ENCODE data around the gene ONECUT2. TPM values are rescaled to one million over a fixed set of nuclear protein-coding genes. Genes with fewer than 3 reads are reported as not detected.

Gene ONECUT2
- total RNA-seq, 4 donors from 2014 or later = 0.07 TPM; not detected in 3

DNA sequence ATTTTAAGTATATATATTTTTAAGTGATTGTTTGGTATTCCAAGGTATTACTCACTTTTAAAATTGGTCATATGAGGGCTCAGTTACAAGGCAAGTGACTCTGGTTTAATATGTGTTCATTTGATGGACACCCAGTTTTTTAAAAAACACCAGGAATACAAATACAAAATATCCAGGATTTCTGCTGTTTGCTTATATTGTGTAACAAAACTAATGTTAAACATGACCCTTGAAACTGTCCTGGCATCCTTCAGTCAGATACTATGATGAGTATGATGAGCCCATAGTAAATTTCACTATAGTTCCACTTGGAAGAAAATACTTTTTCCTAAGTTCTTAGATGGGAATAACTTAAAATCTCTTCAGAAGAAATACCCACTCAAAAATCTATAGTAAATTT is 11.4 kb upstream of the ONECUT2 start:
- Histone ChIP-seq H3K27ac (no peak overlapping the region), H3K27me3 (peaks cover 15 to 36% of the 10 kb centered on the region in 2 donors), H3K36me3 (no peaks in the 10 kb centered on the region), H3K9me3 (no peaks in the 10 kb centered on the region), H3K4me3 (no peak overlapping the region), H3K4me1 (peaks cover 0 to 6% of the 10 kb centered on the region in 2 donors)
- no peak for DNase-seq
- intact Hi-C loops (cut with DNase I; ENCODE audit: low total_unique reads) = no loop called here
- TF ChIP-seq POLR2A (IDR thresholded peaks at IDR 0.05) = no peak
- TF ChIP-seq, protein P1, sequence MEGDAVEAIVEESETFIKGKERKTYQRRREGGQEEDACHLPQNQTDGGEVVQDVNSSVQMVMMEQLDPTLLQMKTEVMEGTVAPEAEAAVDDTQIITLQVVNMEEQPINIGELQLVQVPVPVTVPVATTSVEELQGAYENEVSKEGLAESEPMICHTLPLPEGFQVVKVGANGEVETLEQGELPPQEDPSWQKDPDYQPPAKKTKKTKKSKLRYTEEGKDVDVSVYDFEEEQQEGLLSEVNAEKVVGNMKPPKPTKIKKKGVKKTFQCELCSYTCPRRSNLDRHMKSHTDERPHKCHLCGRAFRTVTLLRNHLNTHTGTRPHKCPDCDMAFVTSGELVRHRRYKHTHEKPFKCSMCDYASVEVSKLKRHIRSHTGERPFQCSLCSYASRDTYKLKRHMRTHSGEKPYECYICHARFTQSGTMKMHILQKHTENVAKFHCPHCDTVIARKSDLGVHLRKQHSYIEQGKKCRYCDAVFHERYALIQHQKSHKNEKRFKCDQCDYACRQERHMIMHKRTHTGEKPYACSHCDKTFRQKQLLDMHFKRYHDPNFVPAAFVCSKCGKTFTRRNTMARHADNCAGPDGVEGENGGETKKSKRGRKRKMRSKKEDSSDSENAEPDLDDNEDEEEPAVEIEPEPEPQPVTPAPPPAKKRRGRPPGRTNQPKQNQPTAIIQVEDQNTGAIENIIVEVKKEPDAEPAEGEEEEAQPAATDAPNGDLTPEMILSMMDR (IDR thresholded peaks at IDR 0.05) = no peak

DNA sequence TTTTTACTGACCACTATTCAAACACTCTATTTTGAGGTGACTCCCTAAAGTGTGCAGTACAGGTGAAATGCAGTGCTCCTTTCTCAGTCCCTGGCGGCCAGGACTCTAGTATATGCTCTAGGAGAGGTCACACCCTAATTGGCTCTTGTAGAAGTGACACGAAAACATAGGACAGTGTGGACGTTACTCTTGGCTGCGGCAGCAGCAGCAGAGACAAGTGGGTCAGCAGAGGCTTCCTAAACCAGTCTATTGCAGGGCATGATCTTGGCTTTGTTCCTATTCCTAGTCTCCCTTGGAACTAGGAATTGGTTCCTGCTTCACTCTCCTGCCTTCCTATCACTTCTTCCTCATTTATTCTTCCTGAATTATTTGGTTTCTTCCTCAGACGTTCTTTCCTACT is 10.1 kb upstream of the ONECUT2 start:
- peaks cover 24 to 49% of the 10 kb centered on the region in 2 donors for H3K27me3 ChIP-seq
- DNase-seq = no peak

DNA sequence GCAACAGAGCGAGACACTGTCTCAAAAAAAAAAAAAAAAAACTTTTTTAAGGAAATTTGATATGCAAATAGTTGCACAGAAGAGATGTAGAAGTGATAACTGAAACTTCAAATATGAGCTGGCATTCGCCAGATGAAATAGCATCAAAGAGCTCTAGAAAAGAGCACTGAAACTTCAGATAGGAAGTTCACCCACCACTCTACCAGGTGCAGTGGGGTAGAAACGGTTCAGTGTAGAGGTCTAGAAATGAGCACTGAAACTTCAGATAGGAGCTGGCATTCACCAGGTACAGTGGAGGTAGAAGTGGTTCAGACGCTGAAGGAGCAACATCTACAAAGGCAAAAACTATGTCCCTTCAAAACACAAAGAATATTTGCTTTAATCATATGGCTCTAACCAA is 9.0 kb upstream of the ONECUT2 start:
- H3K4me1 ChIP-seq = peaks cover 0 to 8% of the 10 kb centered on the region in 2 donors
- no peaks in the 10 kb centered on the region for H3K36me3 ChIP-seq
- no peak overlapping the region for H3K4me3 ChIP-seq
- no peak for TF ChIP-seq POLR2A (IDR thresholded peaks at IDR 0.05)
- intact Hi-C loops (cut with DNase I; ENCODE audit: low total_unique reads) = no loop called here
- H3K27me3 ChIP-seq = peaks cover 24 to 59% of the 10 kb centered on the region in 2 donors
- H3K27ac ChIP-seq = no peak overlapping the region
- no peak for DNase-seq
- H3K9me3 ChIP-seq = no peaks in the 10 kb centered on the region

More for the DNA sequence above, 10.1 kb upstream of the ONECUT2 start:
- H3K4me1 ChIP-seq = peaks cover 0 to 8% of the 10 kb centered on the region in 2 donors
- intact Hi-C loops (cut with DNase I; ENCODE audit: low total_unique reads) = no loop called here
- no peak overlapping the region for H3K4me3 ChIP-seq
- TF ChIP-seq POLR2A (IDR thresholded peaks at IDR 0.05) = no peak
- TF ChIP-seq, protein P1 (IDR thresholded peaks at IDR 0.05) = no peak
- no peak overlapping the region for H3K27ac ChIP-seq
- H3K36me3 ChIP-seq = no peaks in the 10 kb centered on the region
- H3K9me3 ChIP-seq = no peaks in the 10 kb centered on the region

- TF ChIP-seq, protein P1 (IDR thresholded peaks at IDR 0.05) = no peak
- no peak for TF ChIP-seq POLR2A (IDR thresholded peaks at IDR 0.05)
- Histone ChIP-seq H3K4me1 (peaks cover 0 to 8% of the 10 kb centered on the region in 2 donors), H3K9me3 (no peaks in the 10 kb centered on the region), H3K36me3 (no peaks in the 10 kb centered on the region), H3K27ac (no peak overlapping the region), H3K27me3 (peaks cover 24 to 72% of the 10 kb centered on the region in 2 donors), H3K4me3 (no peak overlapping the region)
- intact Hi-C loops (cut with DNase I; ENCODE audit: low total_unique reads) = no loop called here
- DNase-seq = no peak
These were observed 7.6 kb upstream of the ONECUT2 start for GRCh38 chr18:57427429-57428201.

DNA sequence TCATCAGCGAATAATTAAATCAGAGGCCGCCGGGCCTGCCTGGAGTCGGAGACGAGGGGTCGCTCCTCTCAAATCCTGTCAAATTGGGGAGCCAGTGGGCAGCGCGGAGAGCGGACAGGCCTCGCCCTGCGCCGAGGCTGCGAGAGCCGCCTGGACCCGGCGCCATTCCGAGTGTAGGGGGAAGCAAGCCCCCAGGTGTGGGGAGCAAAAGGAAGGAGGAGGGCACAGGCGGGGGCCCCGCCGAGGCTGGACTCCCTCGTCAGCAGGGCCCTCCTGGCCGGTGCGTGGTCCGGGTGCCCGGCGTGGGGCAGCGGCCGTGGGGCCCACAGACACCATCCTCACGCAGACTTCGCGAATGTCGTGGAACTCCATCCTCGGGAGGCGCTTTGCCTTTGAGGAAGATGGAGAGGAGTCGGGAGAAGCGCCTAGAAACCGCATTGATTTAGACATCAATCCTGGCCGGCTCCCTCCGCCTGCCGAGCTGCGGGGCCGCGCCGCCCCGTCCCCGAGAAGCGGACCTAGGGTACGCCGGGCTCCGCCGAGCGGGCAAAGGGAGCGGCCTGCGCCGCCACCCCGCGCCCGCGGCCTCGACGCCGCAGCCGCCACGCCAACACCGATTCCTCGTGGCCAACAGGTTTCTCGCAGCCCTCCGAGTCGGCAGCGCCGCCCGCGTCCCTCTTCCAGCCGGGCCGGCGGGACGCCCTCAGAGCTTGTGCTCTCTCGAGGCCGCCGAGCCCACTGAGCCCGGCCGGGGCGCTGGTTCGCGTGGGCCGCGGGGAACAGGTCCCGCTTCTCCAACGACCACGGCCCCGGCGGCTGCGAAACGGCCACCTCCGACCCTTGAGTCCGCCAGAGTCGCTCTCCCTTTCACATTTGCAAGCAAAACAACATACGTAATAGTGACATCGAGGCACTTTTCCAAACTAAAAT is 6.7 kb upstream of the ONECUT2 start:
- no peak for TF ChIP-seq POLR2A (IDR thresholded peaks at IDR 0.05)
- TF ChIP-seq, protein P1 (IDR thresholded peaks at IDR 0.05) = no peak
- Histone ChIP-seq H3K27ac (no peak overlapping the region), H3K4me3 (no peak overlapping the region), H3K9me3 (no peaks in the 10 kb centered on the region), H3K36me3 (no peaks in the 10 kb centered on the region), H3K4me1 (peaks cover 0 to 8% of the 10 kb centered on the region in 2 donors), H3K27me3 (peaks cover 24 to 81% of the 10 kb centered on the region in 2 donors)
- intact Hi-C loops (cut with DNase I; ENCODE audit: low total_unique reads) = no loop called here
- no peak for DNase-seq

All from uterus (tissue), 4 donors.